K562 (cell line): ENCODE results near the gene EPM2A. TPM values are rescaled to one million over a fixed set of nuclear protein-coding genes. Genes with fewer than 3 reads are reported as not detected.

Experiments
- BRCA1 ChIP-seq, 2 experiments: fragments of 450-650 bp in 1 of 2; sonication (generic) in 1 of 2; formaldehyde crosslinking in 1 of 2; IDR thresholded peaks; 2 replicates each; pipeline versions ENCODE4 v1.5.0 to v1.6.1; 2017 to 2020; ENCODE audit warnings: mild to moderate bottlenecking in 1 of 2, missing genetic modification reagents in 1 of 2
- BRD9 ChIP-seq: fragments of 450-650 bp; IDR thresholded peaks from 2 replicates; pipeline ENCODE4 v1.6.1; 2018; ENCODE audit warnings: low read depth; ENCODE audit not compliant: partially characterized antibody
- GTF2B ChIP-seq: IDR thresholded peaks from 2 replicates; pipeline ENCODE4 v1.6.1; 2011; ENCODE audit not compliant: insufficient read length; ENCODE audit errors: extremely low read depth
- KLF13 ChIP-seq: fragments of 450-650 bp; IDR thresholded peaks from 2 replicates; pipeline ENCODE4 v1.6.1; 2016; ENCODE audit warnings: missing genetic modification characterization, low read depth, mild to moderate bottlenecking, missing compliant biosample characterization, moderate library complexity, borderline replicate concordance
- MECOM ChIP-seq: fragments of 250-450 bp; sonication (Bioruptor Pico); IDR thresholded peaks from 2 replicates; pipeline ENCODE4 v1.8.0; 2022; ENCODE audit warnings: inconsistent platforms
- NR1H2 ChIP-seq: sonication (generic); formaldehyde crosslinking; IDR thresholded peaks from 2 replicates; pipeline ENCODE4 v1.4.0; 2020; ENCODE audit warnings: mild to moderate bottlenecking, missing genetic modification reagents
- REST ChIP-seq, 2 experiments: fragments of 450-650 bp; formaldehyde crosslinking in 1 of 2; IDR thresholded peaks; 2 replicates each; pipeline versions ENCODE4 v1.4.0 to v1.6.1; 2014 to 2020; ENCODE audit warnings: mild to moderate bottlenecking in 2 of 2, borderline replicate concordance in 1 of 2, low read depth in 1 of 2
- STAT5A ChIP-seq: IDR thresholded peaks from 2 replicates; pipeline ENCODE4 v1.6.1; 2012; ENCODE audit warnings: low read length, inconsistent platforms, borderline replicate concordance
- TCF7 ChIP-seq: sonication (generic); IDR thresholded peaks from 2 replicates; pipeline ENCODE4 v1.6.1; 2016; ENCODE audit warnings: antibody characterized with exemption, borderline replicate concordance
- TEAD2 ChIP-seq: fragments of 450-650 bp; IDR thresholded peaks from 2 replicates; pipeline ENCODE4 v1.6.1; 2016; ENCODE audit warnings: missing genetic modification characterization, control low read depth, missing compliant biosample characterization
- ZFP91 ChIP-seq: sonication (generic); formaldehyde crosslinking; IDR thresholded peaks from 2 replicates; pipeline ENCODE4 v1.8.0; 2022; ENCODE audit warnings: mild to moderate bottlenecking, missing genetic modification reagents
- ZFX ChIP-seq: sonication (generic); formaldehyde crosslinking; IDR thresholded peaks from 2 replicates; pipeline ENCODE4 v1.8.0; 2022; ENCODE audit warnings: mild to moderate bottlenecking, missing genetic modification reagents, moderate library complexity
- ZKSCAN8 ChIP-seq: fragments of 200-800 bp; sonication (Bioruptor generic); IDR thresholded peaks from 2 replicates; pipeline ENCODE4 v1.6.1; 2016; ENCODE audit warnings: missing genetic modification characterization, missing compliant biosample characterization
- ZNF140 ChIP-seq: fragments of 250-450 bp; sonication (Bioruptor Pico); IDR thresholded peaks from 2 replicates; pipeline ENCODE4 v1.8.0; 2021; ENCODE audit warnings: moderate library complexity, mild to moderate bottlenecking, inconsistent platforms
- ZNF146 ChIP-seq: IDR thresholded peaks from one replicate; pipeline ENCODE4 v1.6.1; 2018; ENCODE audit warnings: missing compliant biosample characterization; ENCODE audit not compliant: unreplicated experiment
- ZNF274 ChIP-seq: IDR thresholded peaks from 2 replicates; pipeline ENCODE4 v1.6.1; 2011; ENCODE audit warnings: low read depth, mild to moderate bottlenecking, low read length, moderate library complexity, borderline replicate concordance
- ZNF766 ChIP-seq: fragments of 200-800 bp; sonication (Bioruptor generic); conservative IDR thresholded peaks from 2 replicates; pipeline ENCODE4 v1.6.1; 2016; ENCODE audit warnings: missing genetic modification characterization, missing compliant biosample characterization
- polyA plus RNA-seq, 8 experiments: library from polyadenylated mRNA; depleted of rRNA in 4 of 8; stranded (reverse) in 5 of 8; unstranded in 3 of 8; fragments of >200 nt; fragmentation: Nextera tagmentation in 2 of 8; fragmentation: Illumina TruSeq in 1 of 8; extraction: Ambion mirVana in 2 of 8; extraction: Trizol in 1 of 8; gene quantifications; 2 replicates each; pipeline versions ENCODE4 v1.2.1 to v1.2.3, GENCODE V29; 2011 to 2014; ENCODE audit warnings: inconsistent platforms in 1 of 8, missing spikeins in 1 of 8
- total RNA-seq, 7 experiments: library from RNA; depleted of rRNA in 6 of 7; stranded (reverse); fragments of >200 nt in 6 of 7; fragmentation: Illumina TruSeq in 2 of 7; extraction: Trizol in 2 of 7; gene quantifications; 2 replicates each; pipeline versions ENCODE4 v1.2.1 to v1.2.3, GENCODE V29; 2011 to 2021; ENCODE audit warnings: low replicate concordance in 1 of 7

The EPM2A gene
- total and polyA plus RNA-seq, 9 of the 15 experiments (the other 6 are each of a cell fraction or from before 2014, with no cell fraction given) = 0.35 to 5.3 (median 2.5) TPM

DNA sequence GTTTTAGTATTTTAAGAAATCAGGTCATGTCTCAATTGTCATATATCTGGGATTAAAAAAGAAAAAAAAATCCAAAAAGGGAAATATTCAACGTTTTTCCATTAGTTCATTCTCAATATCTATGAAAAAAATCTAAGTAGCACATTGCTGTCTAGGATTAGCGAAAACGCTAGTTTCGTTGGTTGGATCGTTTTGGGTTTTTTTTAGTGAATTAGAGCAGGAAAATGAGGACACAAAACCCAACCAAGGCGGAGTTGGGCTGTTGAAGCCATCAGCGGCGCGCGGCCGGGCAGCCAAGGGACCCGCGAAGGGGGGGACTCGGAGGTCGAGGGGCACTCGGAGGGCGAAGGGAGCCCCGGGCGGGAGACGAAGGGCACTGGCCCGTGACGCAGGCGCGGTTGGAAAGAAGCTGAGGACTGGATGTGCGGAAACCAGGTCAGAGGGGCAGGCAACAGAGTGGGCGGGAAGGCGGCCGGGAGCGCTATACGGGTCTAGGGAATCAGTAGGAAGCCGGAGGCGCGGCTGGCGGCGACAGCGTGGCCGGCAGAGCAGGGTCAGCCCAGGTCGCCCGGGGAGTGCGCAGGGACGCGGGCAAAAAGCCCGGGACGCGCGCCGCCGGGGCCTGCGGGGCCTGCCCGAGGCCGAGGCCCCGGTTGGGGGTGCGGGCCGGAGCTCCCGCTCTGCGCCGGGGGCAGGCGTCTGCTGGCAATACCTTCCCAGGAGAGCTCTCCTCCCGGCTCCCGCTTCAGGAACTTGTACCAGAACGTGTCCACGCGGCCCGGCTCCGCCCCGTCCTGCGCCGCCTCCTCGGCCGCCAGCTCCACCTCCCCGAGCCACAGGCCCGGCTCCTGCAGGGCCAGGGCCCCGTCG, 599 bp downstream of the EPM2A start (continued):
- TF ChIP-seq TCF7 (no peak), ZKSCAN8 (CRISPR knock-in tag) (no peak), KLF13 (peak; percentile 75; the same call in 1 of the 2 replicates), NR1H2 (CRISPR knock-in tag) (no peak), BRCA1 (IDR thresholded peaks at IDR 0.05) (no peak), BRCA1 (CRISPR knock-in tag; IDR thresholded peaks at IDR 0.05) (no peak), REST (IDR thresholded peaks at IDR 0.05; ENCODE audit: borderline replicate concordance) (no peak), REST (CRISPR knock-in tag; IDR thresholded peaks at IDR 0.05; ENCODE audit: low read depth) (peak; percentile 38), STAT5A (no peak), MECOM (CRISPR knock-in tag) (no peak), BRD9 (peak; percentile 53), ZNF274 (no peak), GTF2B (no peak), ZNF146 (CRISPR knock-in tag) (peak; percentile 25), TEAD2 (tag) (no peak), ZFP91 (no peak), ZNF766 (no peak; the same call in none of the 2 replicates), ZFX (CRISPR knock-in tag) (peak; percentile 93), ZNF140 (CRISPR knock-in tag) (no peak)
